T-helper 2 cell treated with Interferon-gamma antibody and Interleukin-4, amounts not matched to agents 100 ng/mL and 5 ng/mL, for 36 hours (primary cell): ENCODE measurements around the gene MAP4K3. TPM values are rescaled to one million over a fixed set of nuclear protein-coding genes. Genes with fewer than 3 reads are reported as not detected.
"Not testable (repeated sequence)": the region's sequence is repeated elsewhere in the genome, so short reads cannot be mapped to it uniquely, and the experiment has no call there.

Experiments used
- intact Hi-C: fragments of 100-400 bp; cut with micrococcal nuclease; formaldehyde crosslinking; loops from one replicate; pipeline ENCODE4 v1.15.1; 2023
- total RNA-seq: library from RNA; stranded (reverse); gene quantifications from 2 replicates; pipeline ENCODE4 v1.2.3, GENCODE V29; 2022

The MAP4K3 gene
- total RNA-seq, 1 donor from 2014 or later, result 12.5 TPM

DNA sequence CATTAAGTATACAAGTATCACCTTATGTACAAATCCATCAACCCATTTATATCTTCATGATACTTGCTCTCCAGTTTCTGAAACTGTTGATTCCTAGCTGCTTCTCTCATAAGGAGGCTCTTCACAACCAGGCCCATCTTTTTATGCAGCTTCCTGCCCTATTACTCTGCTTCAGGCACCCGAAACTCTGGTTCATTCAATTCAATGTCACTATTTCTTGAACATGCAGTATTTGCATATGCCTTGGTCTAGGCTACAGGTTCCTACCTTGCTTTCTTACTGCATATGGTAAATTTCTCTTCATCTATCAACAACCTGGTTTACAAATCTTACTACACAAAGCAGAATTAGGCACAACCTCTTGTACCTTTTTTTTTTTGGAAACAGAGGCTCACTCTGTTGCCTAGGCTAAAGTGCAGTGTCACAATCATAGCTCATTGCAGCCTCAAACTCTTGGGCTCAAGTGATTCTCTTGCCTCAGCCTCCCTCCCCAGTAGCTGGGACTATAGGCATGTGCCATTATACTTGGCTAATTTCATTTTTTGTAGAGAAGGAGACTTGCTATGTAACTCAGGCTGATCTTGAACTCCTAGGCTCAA is 190.6 kb downstream of the MAP4K3 start:
- intact Hi-C loops, result no loop called here

DNA sequence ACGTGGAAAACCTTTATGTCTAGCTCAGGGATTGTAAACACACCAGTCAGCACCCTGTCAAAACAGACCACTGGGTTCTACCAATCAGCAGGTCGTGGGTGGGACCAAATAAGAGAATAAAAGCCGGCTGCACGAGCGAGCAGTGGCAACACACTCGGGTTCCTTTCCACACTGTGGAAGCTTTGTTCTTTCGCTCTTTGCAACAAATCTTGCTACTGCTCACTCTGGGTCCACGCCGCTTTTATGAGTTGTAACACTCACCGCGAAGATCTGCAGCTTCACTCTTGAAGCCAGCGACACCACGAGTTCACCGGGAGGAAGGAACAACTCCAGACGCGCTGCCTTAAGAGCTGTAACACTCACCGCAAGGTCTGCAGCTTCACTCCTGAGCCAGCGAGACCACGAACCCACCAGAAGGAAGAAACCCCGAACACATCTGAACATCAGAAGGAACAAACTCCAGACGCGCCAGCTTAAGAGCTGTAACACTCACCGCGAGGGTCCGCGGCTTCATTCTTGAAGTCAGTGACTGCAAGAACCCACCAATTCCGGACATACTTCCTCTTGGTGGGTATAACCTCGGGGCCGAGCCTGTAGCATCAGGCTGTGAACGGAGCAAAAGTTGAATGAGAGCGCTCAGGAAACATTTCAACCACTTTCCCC is 192.0 kb downstream of the MAP4K3 start:
- intact Hi-C loops, result not testable (repeated sequence)

GRCh38 chr2:39244241-39244862 is 192.7 kb downstream of the MAP4K3 start:
- intact Hi-C loops, result not testable (repeated sequence)

- intact Hi-C loops, result no loop called here
These were observed 193.5 kb downstream of the MAP4K3 start, which contains the start of gene CDKL4 for GRCh38 chr2:39243469-39244123. TSS of gene CDKL4 (minus strand) at chr2:39243970.

DNA sequence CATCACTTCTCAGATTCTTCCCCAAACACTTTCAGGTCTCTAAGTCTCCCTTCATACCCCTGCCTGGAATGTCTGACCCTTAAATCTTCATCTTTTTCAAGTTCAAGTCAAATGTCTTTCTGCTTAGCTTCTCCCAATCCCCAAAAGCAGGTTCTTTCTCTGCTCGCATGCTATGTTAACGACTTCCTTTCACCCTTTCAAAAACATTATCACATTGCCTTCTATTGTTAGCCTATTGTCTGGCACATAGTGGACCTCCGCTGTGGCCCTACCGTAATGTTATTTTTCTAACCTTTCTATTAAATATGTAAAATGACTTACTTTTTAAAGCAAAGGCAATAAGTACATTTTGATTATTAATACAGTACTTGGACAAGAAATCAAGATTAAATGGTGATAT is 195.5 kb downstream of the MAP4K3 start:
- intact Hi-C loops, result no loop called here

DNA sequence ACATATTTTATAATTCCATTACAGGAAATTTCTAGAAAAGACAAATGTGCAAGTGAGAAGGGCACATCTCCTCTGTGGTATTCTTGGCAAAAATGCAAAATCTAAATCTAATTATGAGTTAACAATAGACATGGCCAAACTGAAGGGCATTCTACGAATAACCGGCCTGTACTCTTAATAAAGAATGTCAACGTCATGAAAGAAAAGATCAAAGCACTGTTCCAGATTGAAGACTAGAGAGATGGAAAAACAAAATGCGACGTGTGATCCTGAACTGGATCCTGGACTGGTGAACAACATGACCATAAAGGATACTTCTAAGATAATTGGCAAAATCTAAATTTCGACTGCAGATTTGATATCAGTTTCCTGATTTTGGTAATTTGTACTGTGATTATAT is 196.3 kb downstream of the MAP4K3 start:
- intact Hi-C loops, result no loop called here

- intact Hi-C loops, result no loop called here
These were observed 202.3 kb downstream of the MAP4K3 start for GRCh38 chr2:39234754-39235153.

- intact Hi-C loops, result no loop called here
These were observed 204.9 kb downstream of the MAP4K3 start for GRCh38 chr2:39232141-39232540.

DNA sequence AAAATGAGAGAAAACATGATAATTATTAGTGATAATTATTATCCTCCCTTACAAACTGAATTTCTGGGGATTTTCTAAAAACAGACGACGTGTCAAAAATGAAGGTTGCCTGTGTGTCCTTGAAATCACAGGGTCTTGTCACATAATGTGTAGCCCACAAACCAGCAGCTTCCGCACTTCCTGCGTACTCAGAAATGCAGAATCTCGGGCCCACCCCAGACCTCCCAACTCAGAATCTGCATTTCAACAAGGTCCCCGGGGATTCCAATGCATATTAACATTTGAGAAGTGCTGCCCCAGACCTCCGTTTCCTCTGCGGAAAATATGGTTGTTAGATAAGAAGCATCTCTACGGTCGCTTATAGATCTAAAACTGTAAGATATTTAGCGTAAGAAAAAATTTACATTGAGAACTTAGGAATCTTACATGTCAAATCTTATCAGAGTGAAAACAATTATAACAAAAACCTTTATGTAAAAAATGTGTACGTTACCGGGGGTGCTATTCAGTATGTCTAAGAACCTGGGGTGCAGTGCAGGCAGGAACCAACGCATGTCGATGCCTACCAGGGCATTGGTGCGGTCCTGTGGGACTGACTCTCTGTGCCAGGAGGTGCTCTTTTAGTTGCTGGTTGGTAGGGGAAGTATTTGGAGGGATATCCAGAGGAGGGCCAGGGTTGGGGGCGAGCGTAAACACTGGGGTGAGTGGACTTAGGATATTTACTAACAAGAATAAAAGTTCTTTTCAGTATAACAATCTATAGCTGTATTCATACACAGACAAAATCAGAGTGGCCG is 208.5 kb downstream of the MAP4K3 start:
- intact Hi-C loops, result loop anchor here (1.0 kb wide), 4 partner anchors 11 to 281 kb away; partner anchors contain the start of gene SOS1

DNA sequence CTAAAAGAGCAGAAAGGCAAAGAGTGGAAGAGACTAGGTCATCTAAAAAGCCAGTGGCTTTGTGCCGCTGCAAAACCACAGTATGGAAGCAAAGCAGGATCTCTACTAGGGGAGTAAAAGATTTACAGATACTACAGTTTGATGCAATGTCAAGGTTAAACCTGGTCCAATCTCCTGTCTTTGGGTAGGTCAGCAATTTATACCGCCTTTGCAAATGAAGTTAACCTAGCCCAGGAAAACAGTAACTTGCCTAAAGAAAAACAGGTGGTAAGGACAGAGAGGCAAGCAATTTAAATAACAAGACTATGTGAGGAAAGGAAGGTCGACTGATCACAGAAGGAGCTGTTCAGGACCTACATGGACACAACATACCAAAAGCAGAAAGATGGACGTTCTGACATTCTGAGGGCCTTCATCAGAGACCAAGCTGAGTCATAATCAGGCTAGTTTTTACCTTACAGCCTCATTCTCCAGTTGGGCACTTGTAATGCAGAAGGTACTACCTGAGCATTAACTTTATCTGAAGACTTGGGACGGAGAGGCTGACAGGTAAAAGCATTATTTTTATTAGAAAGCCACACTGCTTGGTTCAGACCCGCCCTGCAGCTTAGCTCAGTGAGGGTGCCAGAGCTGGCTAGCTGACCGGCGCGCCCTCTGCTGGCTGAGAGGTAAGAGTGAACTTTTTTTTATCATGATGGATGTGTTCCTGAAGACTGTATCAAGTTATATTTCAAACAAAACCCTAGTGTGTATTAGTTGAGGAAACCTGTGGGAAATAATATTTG is 209.3 kb downstream of the MAP4K3 start:
- intact Hi-C loops, result loop anchor here (1.0 kb wide), 4 partner anchors 11 to 281 kb away; partner anchors contain the start of gene SOS1

DNA sequence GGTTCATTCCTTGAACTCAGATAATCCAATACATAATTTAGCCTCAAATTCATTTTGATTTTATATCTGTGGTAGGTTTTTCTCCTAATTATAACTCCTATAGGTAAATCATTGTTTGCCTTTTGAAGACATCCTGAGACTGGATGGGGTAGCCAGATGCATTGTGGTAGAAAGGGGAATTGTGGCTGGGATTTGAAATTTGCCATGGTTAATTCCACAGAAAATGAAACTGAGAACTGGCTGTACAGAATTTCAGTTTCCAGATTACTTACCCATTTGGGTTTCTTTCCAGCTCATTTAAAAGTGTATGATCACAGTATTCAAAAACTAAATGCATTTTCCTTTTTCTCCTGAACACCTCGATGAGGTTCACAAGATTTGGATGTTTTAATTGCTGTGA is 211.5 kb downstream of the MAP4K3 start:
- intact Hi-C loops, result no loop called here

GRCh38 chr2:39223909-39224308 is 213.2 kb downstream of the MAP4K3 start:
- intact Hi-C loops, result no loop called here

- intact Hi-C loops, result no loop called here
These were observed 215.6 kb downstream of the MAP4K3 start for GRCh38 chr2:39221459-39221858.

DNA sequence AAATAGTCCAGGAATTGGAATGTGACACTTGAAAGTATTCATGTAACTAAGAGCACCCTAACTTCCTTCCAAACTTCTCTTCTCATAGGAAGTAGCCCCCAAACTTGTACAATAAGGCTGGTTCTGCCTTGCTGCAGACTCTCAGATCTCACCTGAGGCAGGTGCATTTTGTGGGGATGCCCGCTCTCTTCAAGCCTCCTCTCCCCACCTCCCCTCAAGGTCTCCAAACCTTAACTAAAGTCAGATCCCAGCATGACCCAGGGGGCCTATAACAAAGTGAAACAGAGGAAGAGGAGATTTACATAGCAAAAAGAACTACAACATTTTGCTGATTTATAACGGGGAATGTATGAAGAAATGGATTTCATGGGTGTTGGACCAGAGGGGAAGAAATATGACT is 216.9 kb downstream of the MAP4K3 start:
- intact Hi-C loops, result no loop called here

DNA sequence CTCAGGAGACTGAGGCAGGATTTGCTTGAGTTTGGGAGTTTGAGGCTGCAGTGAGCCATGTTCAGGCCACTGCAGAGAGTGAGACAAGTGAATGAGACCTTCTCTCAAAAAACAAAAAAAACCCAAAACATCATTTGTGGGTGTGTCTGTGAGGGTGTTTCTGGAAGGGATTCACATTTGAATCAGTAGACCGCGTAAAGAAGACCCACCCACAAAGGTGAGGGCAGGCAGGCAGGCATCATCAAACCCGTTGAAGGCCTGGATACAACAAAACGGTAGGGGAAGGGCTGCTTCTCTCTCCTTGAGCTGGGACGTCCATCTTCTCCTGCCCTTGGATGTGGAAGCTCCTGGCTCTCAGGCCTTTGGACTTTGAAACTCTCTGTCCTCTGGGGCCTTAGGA is 218.7 kb downstream of the MAP4K3 start:
- intact Hi-C loops, result loop anchor here (10.0 kb wide), 1 partner anchor 844 kb away; the partner anchor contains the start of gene ATL2

DNA sequence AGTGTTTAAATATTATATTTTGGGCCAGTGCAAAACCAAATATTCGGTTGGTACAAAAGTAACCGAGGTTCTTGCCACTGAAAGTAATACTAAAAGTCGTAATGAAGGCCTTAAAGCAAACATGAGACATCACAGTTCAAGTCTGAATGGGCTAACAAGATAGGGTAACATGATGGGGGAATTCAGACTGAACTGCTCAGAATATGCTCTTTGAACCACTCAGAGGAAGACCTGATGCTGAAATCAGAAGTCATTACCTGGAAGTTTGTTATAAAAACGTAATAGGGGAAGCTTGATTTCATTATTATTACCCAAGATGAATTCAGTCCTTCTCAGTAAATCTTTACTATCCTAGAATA is 219.9 kb downstream of the MAP4K3 start:
- intact Hi-C loops, result loop anchor here (1.0 to 10.0 kb wide), 4 partner anchors 11 to 842 kb away; partner anchors contain the start of genes ATL2 and SOS1

- intact Hi-C loops, result loop anchor here (1.0 to 10.0 kb wide), 5 partner anchors 12 to 842 kb away; partner anchors contain the start of genes ATL2 and SOS1
These were observed 220.5 kb downstream of the MAP4K3 start for GRCh38 chr2:39216346-39217191.

- intact Hi-C loops, result loop anchor here (1.0 to 10.0 kb wide), 2 partner anchors 12 to 841 kb away; partner anchors contain the start of gene ATL2
These were observed 221.5 kb downstream of the MAP4K3 start for GRCh38 chr2:39215545-39215944.

- intact Hi-C loops, result loop anchor here (10.0 kb wide), 1 partner anchor 838 kb away; the partner anchor contains the start of gene ATL2
These were observed 224.1 kb downstream of the MAP4K3 start for GRCh38 chr2:39213015-39213414.
